CD14-positive monocyte (primary cell): ENCODE measurements around the gene VAT1L. TPM values are rescaled to one million over a fixed set of nuclear protein-coding genes. Genes with fewer than 3 reads are reported as not detected.
A peak's percentile ranks its signal among the peaks of the same experiment; 100 is the strongest.

Experiments
- DNase-seq, 3 donors: peaks; one replicate each; pipeline ENCODE4 v3.0.0-alpha.2; 2011 to 2022
- H2AFZ ChIP-seq: 2 replicates; pipeline ENCODE4 v1.6.0; 2012; ENCODE audit warnings: mild to moderate bottlenecking, low read depth, low read length, inconsistent platforms; ENCODE audit not compliant: insufficient read depth, poor library complexity, severe bottlenecking
- H3K27ac ChIP-seq, 2 donors: 1 replicate in 1 of 2; 2 replicates in 1 of 2; pipeline ENCODE4 v1.5.1; 2012 to 2013; ENCODE audit warnings: low read length in 2 of 2, control low read depth in 1 of 2, inconsistent platforms in 1 of 2, low read depth in 1 of 2, mild to moderate bottlenecking in 1 of 2
- H3K27me3 ChIP-seq, 2 donors: one replicate each; pipeline versions ENCODE4 v1.6.0 to v1.6.1; 2011 to 2013; ENCODE audit warnings: low read length in 2 of 2; ENCODE audit not compliant: control insufficient read depth in 2 of 2, insufficient read depth in 2 of 2
- H3K36me3 ChIP-seq, 2 donors: replicated peaks in 1 of 2; 1 replicate in 1 of 2; 2 replicates in 1 of 2; pipeline versions ENCODE4 v1.5.1 to v1.6.1; 2012 to 2013; ENCODE audit warnings: low read length in 2 of 2, control low read depth in 1 of 2, inconsistent platforms in 1 of 2, mild to moderate bottlenecking in 1 of 2; ENCODE audit not compliant: insufficient read depth in 2 of 2, control insufficient read depth in 1 of 2
- H3K4me1 ChIP-seq, 2 donors: 1 replicate in 1 of 2; 2 replicates in 1 of 2; pipeline versions ENCODE4 v1.5.1 to v1.6.1; 2012 to 2013; ENCODE audit warnings: low read length in 2 of 2, control low read depth in 1 of 2, inconsistent platforms in 1 of 2, mild to moderate bottlenecking in 1 of 2, moderate library complexity in 1 of 2; ENCODE audit not compliant: insufficient read depth in 2 of 2, control insufficient read depth in 1 of 2
- H3K4me2 ChIP-seq: replicated peaks from 2 replicates; pipeline ENCODE3; 2012; ENCODE audit warnings: low read length, moderate library complexity, mild to moderate bottlenecking; ENCODE audit not compliant: poor library complexity, severe bottlenecking; ENCODE audit errors: extremely low read depth
- H3K4me3 ChIP-seq, 3 experiments: fragments of 200-600 bp in 1 of 3; sonication (generic) in 1 of 3; replicated peaks in 1 of 3; 1 replicate in 2 of 3; 2 replicates in 1 of 3; pipeline ENCODE4 v1.5.1; 2011 to 2013; ENCODE audit warnings: low read length in 3 of 3, mild to moderate bottlenecking in 3 of 3, control low read depth in 2 of 3, low read depth in 2 of 3, inconsistent platforms in 1 of 3, moderate library complexity in 1 of 3
- H3K79me2 ChIP-seq: 2 replicates; pipeline ENCODE4 v1.6.0; 2012; ENCODE audit warnings: mild to moderate bottlenecking, control low read depth, inconsistent platforms, low read length, moderate library complexity; ENCODE audit not compliant: insufficient read depth
- H3K9ac ChIP-seq: 2 replicates; pipeline ENCODE4 v1.6.0; 2017; ENCODE audit warnings: low read length, mild to moderate bottlenecking; ENCODE audit not compliant: insufficient read depth, poor library complexity, severe bottlenecking
- H3K9me3 ChIP-seq, 2 donors: replicated peaks in 1 of 2; 1 replicate in 1 of 2; 2 replicates in 1 of 2; pipeline versions ENCODE4 v1.5.1 to v1.6.1; 2012 to 2013; ENCODE audit warnings: low read length in 2 of 2, control low read depth in 1 of 2; ENCODE audit not compliant: control insufficient read depth in 1 of 2, insufficient read depth in 1 of 2
- H4K20me1 ChIP-seq: 2 replicates; pipeline ENCODE4 v1.6.0; 2012; ENCODE audit warnings: mild to moderate bottlenecking, low read length, control low read depth, moderate library complexity; ENCODE audit not compliant: insufficient read depth
- H3K27ac Mint-ChIP-seq, 7 donors: one replicate each; pipeline ENCODE4 v1.8.0; 2020; ENCODE audit warnings: mild to moderate bottlenecking in 7 of 7, mixed read lengths in 7 of 7, moderate library complexity in 6 of 7, inconsistent platforms in 2 of 7
- H3K27me3 Mint-ChIP-seq, 3 donors: one replicate each; pipeline ENCODE4 v1.8.0; 2021 to 2022; ENCODE audit warnings: low read depth in 3 of 3, mild to moderate bottlenecking in 3 of 3, mixed read lengths in 3 of 3, moderate library complexity in 3 of 3, inconsistent platforms in 1 of 3
- H3K36me3 Mint-ChIP-seq, 2 donors: one replicate each; pipeline ENCODE4 v1.8.0; 2020; ENCODE audit warnings: mixed read lengths in 2 of 2, inconsistent platforms in 1 of 2, mild to moderate bottlenecking in 1 of 2
- H3K4me1 Mint-ChIP-seq: one replicate; pipeline ENCODE4 v1.8.0; 2020; ENCODE audit warnings: mild to moderate bottlenecking, mixed read lengths
- H3K4me3 Mint-ChIP-seq, 2 donors: one replicate each; pipeline ENCODE4 v1.8.0; 2020; ENCODE audit warnings: mild to moderate bottlenecking in 2 of 2, mixed read lengths in 2 of 2, moderate library complexity in 1 of 2
- H3K9me3 Mint-ChIP-seq, 7 donors: one replicate each; pipeline ENCODE4 v1.8.0; 2020 to 2022; ENCODE audit warnings: mixed read lengths in 7 of 7, mild to moderate bottlenecking in 6 of 7, moderate library complexity in 6 of 7, inconsistent platforms in 2 of 7
- WGBS: methylation state at CpG from one replicate; pipeline ENCODE4 v1.1.5; 2013; ENCODE audit warnings: missing lambda C conversion rate; ENCODE audit not compliant: insufficient coverage; 5-methylcytosine and 5-hydroxymethylcytosine counted together
- intact Hi-C, 2 donors: fragments of 100-400 bp; cut with micrococcal nuclease; formaldehyde crosslinking; loops; one replicate each; pipeline versions ENCODE4 v1.15.0 to v1.15.1; 2023
- polyA plus RNA-seq, 3 donors: library from polyadenylated mRNA; depleted of rRNA in 1 of 3; unstranded in 2 of 3; stranded (reverse) in 1 of 3; fragments of 300-500 nt in 2 of 3; fragments of >200 nt in 1 of 3; fragmentation: Illumina TruSeq in 2 of 3; gene quantifications; 1 replicate in 2 of 3; 2 replicates in 1 of 3; pipeline ENCODE4 v1.2.3, GENCODE V29; 2012 to 2021
- TF ChIP-seq, protein P1 (sequence below): fragments of 200-600 bp; IDR thresholded peaks from one replicate; pipeline ENCODE4 v1.8.0; 2022; ENCODE audit warnings: antibody characterized with exemption, mild to moderate bottlenecking

VAT1L gene
- polyA plus RNA-seq, 3 donors = not detected

DNA sequence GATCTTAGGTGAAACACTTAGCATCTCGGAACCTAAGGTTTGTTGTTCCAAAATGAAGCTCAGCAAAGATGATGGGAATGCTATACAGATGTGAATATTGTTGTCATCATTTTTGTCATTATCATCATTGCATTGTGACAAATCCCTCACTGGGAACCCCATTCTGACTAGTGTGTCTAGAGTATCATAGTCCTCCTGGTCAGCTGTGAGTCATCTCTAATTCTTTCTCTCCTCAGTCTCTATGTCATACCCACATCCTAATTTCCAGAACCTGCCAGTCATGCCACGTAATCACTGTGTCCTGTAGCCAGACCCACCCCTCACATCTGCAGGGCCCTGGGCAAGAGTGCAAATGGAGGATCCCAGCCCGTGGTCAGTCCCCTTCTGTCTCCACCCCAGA, 173.4 kb downstream of the VAT1L start:
- Mint-ChIP-seq H3K27ac (no peak overlapping the region), H3K27me3 (peaks cover 5 to 37% (median 20%) of the 10 kb centered on the region in 3 donors), H3K36me3 (no peaks in the 10 kb centered on the region), H3K9me3 (peaks cover 0 to 6% (median 3%) of the 10 kb centered on the region in 7 donors), H3K4me1 (no peaks in the 10 kb centered on the region), H3K4me3 (no peak overlapping the region)
- TF ChIP-seq, protein P1, sequence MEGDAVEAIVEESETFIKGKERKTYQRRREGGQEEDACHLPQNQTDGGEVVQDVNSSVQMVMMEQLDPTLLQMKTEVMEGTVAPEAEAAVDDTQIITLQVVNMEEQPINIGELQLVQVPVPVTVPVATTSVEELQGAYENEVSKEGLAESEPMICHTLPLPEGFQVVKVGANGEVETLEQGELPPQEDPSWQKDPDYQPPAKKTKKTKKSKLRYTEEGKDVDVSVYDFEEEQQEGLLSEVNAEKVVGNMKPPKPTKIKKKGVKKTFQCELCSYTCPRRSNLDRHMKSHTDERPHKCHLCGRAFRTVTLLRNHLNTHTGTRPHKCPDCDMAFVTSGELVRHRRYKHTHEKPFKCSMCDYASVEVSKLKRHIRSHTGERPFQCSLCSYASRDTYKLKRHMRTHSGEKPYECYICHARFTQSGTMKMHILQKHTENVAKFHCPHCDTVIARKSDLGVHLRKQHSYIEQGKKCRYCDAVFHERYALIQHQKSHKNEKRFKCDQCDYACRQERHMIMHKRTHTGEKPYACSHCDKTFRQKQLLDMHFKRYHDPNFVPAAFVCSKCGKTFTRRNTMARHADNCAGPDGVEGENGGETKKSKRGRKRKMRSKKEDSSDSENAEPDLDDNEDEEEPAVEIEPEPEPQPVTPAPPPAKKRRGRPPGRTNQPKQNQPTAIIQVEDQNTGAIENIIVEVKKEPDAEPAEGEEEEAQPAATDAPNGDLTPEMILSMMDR = no peak
- H3K9ac ChIP-seq = no peak overlapping the region
- intact Hi-C loops = no loop called here
- WGBS = 57% methylated on average over 1 of the region's 3 CpGs
- no peak overlapping the region for H3K27ac ChIP-seq
- H3K9me3 ChIP-seq = no peaks in the 10 kb centered on the region
- no peaks in the 10 kb centered on the region for H4K20me1 ChIP-seq
- H3K79me2 ChIP-seq = no peaks in the 10 kb centered on the region
- H3K4me2 ChIP-seq = no peak overlapping the region
- H3K27me3 ChIP-seq = peaks cover 0 to 6% of the 10 kb centered on the region in 2 donors
- DNase-seq = no peak
- no peaks in the 10 kb centered on the region for H3K36me3 ChIP-seq
- H3K4me3 ChIP-seq = no peak overlapping the region
- no peak overlapping the region for H2AFZ ChIP-seq
- H3K4me1 ChIP-seq = no peaks in the 10 kb centered on the region

DNA sequence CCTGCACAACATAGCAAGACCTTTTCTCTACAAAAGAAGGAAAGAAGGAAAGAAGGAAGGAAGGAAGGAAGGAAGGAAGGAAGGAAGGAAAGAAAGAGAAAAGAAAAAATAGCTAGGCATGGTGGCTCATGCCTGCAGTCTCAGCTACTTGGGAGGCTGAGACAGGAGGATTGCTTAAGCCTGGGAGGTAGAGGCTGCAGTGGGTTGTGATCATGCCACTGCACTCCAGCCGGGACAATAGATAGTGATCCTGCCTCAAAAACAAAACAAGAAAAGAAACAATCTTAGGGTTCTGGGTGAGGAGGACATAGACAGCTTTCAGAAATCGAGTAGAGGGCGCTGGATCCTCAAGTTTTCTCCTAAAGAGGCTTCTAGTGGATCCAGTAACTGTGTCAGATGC, 174.3 kb downstream of the VAT1L start:
- H3K27ac Mint-ChIP-seq = peak overlapping the region in 1 of 7 donors; percentile 49
- intact Hi-C loops = no loop called here
- DNase-seq = no peak
- no peak overlapping the region for H3K4me2 ChIP-seq
- H3K27ac ChIP-seq = no peak overlapping the region
- no peaks in the 10 kb centered on the region for H4K20me1 ChIP-seq
- H3K4me3 ChIP-seq = no peak overlapping the region
- H3K36me3 ChIP-seq = no peaks in the 10 kb centered on the region
- H2AFZ ChIP-seq = no peak overlapping the region
- H3K27me3 Mint-ChIP-seq = peaks cover 3 to 37% (median 20%) of the 10 kb centered on the region in 3 donors
- H3K9me3 Mint-ChIP-seq = peaks cover 0 to 6% (median 3%) of the 10 kb centered on the region in 7 donors
- peaks cover 0 to 8% of the 10 kb centered on the region in 2 donors for H3K27me3 ChIP-seq
- no peak overlapping the region for H3K9ac ChIP-seq
- H3K4me1 Mint-ChIP-seq = no peaks in the 10 kb centered on the region
- H3K4me3 Mint-ChIP-seq = peak overlapping the region in 1 of 2 donors; percentile 50
- TF ChIP-seq, protein P1 = no peak
- H3K9me3 ChIP-seq = no peaks in the 10 kb centered on the region
- H3K36me3 Mint-ChIP-seq = no peaks in the 10 kb centered on the region
- no peaks in the 10 kb centered on the region for H3K4me1 ChIP-seq
- WGBS = 83% methylated on average over 2 of the region's 3 CpGs
- no peaks in the 10 kb centered on the region for H3K79me2 ChIP-seq
